Subcutaneous adipose tissue (tissue), 4 donors: Measurements from ENCODE around the gene MYMK. TPM values are rescaled to one million over a fixed set of nuclear protein-coding genes. Genes with fewer than 3 reads are reported as not detected.

ENCODE experiments used
- total RNA-seq, 4 donors: library from RNA; depleted of rRNA; stranded (reverse); fragments of >200 nt; gene quantifications; one replicate each; pipeline ENCODE4 v1.1.0, GENCODE V29; 2016
- TF ChIP-seq, protein P1 (sequence below): fragments of 450-650 bp; IDR thresholded peaks from one replicate; pipeline ENCODE4 v1.5.1; 2016; ENCODE audit warnings: low read depth, mild to moderate bottlenecking, control low read depth, antibody characterized with exemption, moderate library complexity

MYMK gene
- total RNA-seq, 4 donors from 2014 or later, result not detected

DNA sequence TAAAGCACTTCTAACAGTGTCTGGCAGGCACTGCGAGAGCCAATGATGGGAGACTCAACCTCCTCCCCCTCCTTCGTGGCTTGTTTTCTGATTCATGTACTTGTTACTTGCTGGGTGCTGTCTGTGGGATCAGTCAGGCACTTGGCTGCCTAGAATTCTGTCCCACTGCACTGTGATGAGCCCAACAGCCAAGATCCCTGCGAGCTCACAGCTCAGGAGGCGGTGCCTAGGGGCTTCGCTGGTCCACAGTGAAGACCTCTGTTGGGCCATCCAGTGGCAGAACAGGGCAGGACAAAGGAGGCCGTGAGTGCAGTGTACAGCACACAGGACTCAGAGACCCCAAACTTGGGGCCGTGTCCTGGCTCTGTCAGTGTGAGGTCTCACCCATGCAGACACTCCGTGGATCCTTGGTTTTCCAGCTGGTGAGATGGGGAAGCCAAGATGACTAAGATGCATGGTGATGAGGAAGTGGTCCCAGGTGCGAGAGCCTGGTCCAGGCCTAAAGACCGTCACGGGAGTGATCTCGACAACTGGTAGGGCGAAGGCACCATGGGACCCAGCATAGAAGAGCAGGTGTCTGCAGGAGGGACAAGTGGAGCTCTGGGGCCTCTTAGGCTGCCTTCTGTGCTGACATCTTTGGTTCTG is 19.5 kb downstream of the MYMK start:
- TF ChIP-seq, protein P1, sequence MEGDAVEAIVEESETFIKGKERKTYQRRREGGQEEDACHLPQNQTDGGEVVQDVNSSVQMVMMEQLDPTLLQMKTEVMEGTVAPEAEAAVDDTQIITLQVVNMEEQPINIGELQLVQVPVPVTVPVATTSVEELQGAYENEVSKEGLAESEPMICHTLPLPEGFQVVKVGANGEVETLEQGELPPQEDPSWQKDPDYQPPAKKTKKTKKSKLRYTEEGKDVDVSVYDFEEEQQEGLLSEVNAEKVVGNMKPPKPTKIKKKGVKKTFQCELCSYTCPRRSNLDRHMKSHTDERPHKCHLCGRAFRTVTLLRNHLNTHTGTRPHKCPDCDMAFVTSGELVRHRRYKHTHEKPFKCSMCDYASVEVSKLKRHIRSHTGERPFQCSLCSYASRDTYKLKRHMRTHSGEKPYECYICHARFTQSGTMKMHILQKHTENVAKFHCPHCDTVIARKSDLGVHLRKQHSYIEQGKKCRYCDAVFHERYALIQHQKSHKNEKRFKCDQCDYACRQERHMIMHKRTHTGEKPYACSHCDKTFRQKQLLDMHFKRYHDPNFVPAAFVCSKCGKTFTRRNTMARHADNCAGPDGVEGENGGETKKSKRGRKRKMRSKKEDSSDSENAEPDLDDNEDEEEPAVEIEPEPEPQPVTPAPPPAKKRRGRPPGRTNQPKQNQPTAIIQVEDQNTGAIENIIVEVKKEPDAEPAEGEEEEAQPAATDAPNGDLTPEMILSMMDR, result no peak

DNA sequence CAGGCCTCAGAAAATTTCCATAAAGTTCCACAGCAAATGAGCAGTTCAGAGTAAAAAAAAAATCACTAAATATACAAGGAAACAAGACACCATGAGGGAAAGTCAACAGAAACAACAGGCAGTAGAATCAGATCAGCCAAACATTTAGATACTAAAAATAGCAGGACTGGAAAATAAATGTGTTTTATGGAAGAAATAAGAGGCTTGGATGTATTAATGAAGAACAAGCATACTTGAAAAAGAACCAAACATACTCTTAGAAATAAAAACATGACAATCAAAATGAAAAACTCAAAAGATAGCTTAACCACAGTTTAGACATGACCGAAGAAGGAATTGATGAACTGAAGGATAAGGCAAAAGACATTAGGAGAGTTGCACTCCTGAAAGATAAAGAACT is 22.6 kb downstream of the MYMK start:
- TF ChIP-seq, protein P1, result no peak

DNA sequence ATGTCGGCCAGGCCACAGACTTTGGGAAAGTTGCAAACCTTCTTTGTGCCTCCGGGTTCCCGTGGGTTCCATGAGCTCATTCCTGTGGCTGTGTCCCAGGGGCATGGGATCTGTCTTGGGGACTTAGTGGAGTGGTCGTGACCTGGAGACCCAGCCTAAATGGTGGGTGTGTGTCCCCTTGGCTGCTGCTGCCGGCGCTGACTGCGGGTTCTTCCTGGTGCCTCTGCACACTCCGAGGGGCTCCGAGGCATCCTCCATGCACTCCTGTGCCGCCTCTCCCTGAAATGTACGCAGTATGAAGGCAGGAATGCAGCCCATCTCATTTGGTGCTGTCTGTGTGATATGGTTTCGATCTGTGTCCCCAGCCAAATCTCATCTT is 24.9 kb downstream of the MYMK start:
- TF ChIP-seq, protein P1, result no peak

DNA sequence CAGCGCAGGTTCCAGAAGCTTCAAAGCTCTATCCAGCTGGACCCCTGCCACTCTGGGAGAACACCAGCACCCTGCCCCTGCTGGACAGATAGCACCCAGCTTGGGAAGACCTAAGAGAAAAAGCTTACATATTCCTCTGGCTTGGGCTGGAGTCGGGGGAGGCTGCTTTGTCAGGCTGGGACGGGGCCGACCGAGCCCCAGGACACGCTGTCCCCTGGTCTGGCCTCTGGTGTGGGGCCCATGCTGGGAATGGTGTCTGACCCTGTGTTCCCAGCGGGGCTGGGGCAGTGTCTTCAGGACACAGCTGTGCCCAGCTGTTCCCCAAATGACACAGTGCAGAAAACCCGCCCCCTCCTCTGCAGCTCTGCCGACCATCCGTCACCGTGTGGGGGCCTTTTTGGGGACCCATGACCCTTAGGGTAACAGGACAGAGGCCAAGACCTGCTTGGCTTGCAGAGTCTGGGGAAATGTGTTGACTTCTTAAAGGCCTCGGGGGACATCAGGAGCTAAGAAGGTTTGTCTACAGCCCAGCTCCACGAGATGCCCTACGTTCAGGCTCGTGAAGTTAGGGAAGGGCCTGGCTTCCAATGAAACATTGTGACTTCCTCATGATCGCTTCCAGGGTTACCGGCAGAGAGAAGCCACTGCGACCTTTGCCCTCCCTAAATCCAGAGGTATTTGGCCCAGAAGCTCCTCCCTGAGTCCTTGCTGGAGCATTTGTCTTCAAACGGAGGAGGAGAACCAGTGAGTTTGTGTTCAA is 25.4 kb downstream of the MYMK start:
- TF ChIP-seq, protein P1, result no peak

DNA sequence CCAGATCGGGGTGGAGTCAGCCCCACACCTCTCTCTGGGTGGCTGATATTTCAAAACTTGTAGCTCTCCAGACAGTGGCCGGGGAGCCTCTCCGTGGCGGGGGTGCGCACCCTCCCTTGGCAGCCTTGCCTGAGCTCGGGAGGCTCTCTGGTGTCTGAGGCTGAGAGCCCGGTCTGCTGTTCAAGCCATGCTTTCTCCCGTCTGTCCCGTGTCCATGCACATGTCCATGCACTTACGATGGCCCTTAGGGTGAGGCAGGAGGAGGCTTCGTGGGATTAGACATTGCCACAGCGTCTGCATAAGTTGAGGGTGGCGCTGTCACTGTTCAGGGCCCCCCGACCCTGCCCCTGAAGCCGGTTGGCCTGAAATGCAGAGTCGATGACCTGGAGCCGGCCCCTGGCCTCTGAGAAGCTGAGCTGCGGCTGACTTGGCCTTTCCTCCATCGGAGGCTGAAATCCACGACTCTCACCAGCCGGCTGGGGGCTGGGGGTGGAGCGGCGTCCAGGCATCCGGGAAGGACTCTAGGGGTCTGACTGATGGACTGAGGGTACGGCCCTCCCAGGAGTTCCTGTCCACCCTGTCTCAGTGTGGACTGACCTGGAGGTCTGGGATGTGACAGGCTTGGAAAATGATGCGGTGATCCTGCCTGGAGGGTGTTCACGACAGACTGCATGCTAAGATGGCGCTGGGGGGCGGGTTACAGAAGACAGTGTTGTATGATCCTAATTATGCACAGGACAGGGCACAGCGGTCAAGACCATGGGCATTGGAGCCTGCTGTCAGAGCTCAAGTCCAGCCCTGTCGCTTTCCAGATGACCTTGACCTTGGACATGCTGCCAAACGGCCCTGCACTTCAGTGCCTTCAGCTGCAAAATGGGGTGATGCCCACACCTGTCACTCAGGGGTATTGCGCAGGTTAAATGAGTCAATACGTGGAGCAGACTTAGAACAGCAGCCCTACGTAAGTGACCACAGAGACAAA is 27.6 kb downstream of the MYMK start:
- TF ChIP-seq, protein P1, result no peak

DNA sequence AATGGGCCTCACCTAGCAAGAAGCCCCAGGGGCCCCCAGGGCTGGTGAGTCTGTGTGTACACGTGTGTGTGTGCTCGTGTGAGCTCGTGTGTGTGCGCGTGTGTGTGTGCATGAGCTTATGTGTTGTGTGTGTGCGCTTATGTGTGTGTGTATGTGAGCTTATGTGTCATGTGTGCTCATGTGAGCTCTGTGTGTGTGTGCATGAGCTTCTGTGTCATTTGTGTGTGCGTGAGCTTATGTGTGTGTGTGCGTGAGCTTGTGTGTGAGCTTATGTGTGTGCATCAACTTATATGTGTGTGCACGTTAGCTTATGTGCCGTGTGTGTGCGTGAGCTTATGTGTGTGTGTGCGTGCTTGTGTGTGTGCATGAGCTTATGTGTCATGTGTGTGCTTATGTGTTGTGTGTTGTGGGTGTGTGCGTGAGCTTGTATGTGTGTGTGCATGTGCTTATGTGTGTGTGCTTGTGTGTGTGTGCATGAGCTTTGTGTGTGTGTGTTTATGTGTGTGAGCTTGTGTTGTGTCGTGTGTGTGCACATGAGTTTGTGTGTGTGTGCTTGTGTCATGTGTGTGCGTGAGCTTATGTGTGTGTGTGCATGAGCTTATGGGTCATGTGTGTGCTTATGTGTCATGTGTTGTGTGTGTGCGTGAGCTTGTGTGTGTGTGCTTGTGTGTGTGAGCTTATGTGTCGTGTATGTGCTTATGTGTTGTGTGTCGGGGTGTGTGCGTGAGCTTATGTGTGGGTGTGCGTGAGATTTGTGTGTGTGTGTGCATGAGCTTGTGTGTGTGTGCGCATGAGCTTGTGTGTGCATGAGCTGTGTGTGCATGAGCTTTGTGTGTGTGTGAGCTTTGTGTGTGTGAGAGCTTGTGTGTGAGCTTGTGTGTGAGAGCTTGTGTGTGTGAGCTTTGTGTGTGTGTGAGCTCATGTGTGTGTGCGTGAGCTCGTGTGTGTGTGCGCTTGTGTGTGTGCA is 29.1 kb downstream of the MYMK start:
- TF ChIP-seq, protein P1, result no peak
